ENCODE data around the gene EFNB2. TPM values are rescaled to one million over a fixed set of nuclear protein-coding genes. Genes with fewer than 3 reads are reported as not detected.
A peak's percentile ranks its signal among the peaks of the same experiment; 100 is the strongest.

Gene EFNB2, protein sequence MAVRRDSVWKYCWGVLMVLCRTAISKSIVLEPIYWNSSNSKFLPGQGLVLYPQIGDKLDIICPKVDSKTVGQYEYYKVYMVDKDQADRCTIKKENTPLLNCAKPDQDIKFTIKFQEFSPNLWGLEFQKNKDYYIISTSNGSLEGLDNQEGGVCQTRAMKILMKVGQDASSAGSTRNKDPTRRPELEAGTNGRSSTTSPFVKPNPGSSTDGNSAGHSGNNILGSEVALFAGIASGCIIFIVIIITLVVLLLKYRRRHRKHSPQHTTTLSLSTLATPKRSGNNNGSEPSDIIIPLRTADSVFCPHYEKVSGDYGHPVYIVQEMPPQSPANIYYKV
- 16.4 and 17.5 TPM in 2 replicates for total RNA-seq (2014; rRNA removed)
- Bru-seq, nascent RNA, result percentile 85 among the genes with signal in this experiment
- percentile 77 among the genes with signal in this experiment for BruChase-seq, experiment 1, labeled RNA remaining after a 6-hour chase
- BruChase-seq, experiment 2, labeled RNA remaining after a 2-hour chase, result percentile 79 among the genes with signal in this experiment
- long read RNA-seq, full-length matches to known transcripts, result 82 of 99 reads
- long read RNA-seq, partial matches to known transcripts, result 1 of 99 reads
- long read RNA-seq, other reads (novel, unspliced or antisense), result 16 of 99 reads

DNA sequence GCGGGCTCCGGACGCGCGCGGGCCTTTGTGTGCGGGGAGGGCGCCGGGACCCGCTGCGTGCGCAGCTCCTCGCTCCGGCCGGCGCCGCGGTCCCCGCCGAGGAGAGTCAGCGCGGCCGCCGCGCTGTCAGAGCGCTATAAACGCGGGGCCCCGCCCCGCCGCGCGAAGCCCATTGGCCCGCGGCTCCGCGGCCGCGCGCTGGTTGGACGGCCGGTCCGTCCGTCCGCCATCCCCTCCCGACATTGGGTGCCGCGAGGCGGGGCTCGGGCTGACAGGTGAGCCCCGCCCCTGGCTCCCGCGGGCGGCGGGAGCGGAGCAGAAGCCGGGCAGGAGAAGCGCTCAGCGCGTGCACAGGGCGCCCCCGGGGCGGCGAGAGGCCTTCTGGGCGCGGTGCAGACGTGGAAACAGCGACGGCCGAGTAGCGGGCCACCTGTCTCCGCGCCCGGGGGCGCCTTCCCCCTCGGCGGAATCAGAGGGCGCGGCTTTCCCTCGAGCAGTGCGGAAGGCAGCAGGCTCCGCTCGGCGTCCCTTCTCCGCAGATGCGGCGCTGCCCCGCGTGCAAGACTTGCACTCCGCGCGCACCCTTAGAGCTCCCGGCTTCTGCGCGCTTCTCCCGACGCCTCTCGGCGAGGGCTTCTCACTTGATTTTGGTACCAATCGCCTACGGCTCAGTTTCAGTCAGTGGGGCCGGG is at the start of gene EFNB2:
Gene EFNB2 (minus strand): TSS at position 111 of the 692 bp plus-strand sequence. CDS start 698 bp downstream, outside the sequence.
- H3K4me1 ChIP-seq (ENCODE audit: insufficient read depth, low read length), result peaks cover 13% of the 10 kb centered on the region
- H3K79me2 ChIP-seq (ENCODE audit: low read length), result peaks cover 41% of the 10 kb centered on the region
- ATAC-seq, result peak; percentile 70
- POLR2A ChIA-PET (ENCODE audit: unreplicated experiment), result interaction anchor here (0.6 kb wide), 3 partner anchors 30 to 1398 kb away, joined by 3 to 4 read pairs (median 4); no protein-coding TSS in a partner anchor
- no peaks in the 10 kb centered on the region for H3F3A ChIP-seq (ENCODE audit: low read length, unreplicated experiment)
- H3K27me3 ChIP-seq (ENCODE audit: low read length), result no peaks in the 10 kb centered on the region
- peak within 1 kb of the TSS; percentile 84 for H3K4me3 ChIP-seq (ENCODE audit: low read length)
- CTCF ChIA-PET, result interaction anchor here (1.2 kb wide), 1 partner anchor 85 kb away, joined by 7 read pairs; no protein-coding TSS in a partner anchor
- no peaks in the 10 kb centered on the region for H3K9me3 ChIP-seq (ENCODE audit: low read length)
- H2AFZ ChIP-seq (ENCODE audit: low read length), result peak within 1 kb of the TSS; percentile 80
- peaks cover 2% of the 10 kb centered on the region; the same call in 1 of the 2 replicates for H3K36me3 ChIP-seq (ENCODE audit: low read depth, low read length)
- TF ChIP-seq EZH2 (IDR thresholded peaks at IDR 0.05; ENCODE audit: low read length, unreplicated experiment), result no peak
- TF ChIP-seq, protein P1, sequence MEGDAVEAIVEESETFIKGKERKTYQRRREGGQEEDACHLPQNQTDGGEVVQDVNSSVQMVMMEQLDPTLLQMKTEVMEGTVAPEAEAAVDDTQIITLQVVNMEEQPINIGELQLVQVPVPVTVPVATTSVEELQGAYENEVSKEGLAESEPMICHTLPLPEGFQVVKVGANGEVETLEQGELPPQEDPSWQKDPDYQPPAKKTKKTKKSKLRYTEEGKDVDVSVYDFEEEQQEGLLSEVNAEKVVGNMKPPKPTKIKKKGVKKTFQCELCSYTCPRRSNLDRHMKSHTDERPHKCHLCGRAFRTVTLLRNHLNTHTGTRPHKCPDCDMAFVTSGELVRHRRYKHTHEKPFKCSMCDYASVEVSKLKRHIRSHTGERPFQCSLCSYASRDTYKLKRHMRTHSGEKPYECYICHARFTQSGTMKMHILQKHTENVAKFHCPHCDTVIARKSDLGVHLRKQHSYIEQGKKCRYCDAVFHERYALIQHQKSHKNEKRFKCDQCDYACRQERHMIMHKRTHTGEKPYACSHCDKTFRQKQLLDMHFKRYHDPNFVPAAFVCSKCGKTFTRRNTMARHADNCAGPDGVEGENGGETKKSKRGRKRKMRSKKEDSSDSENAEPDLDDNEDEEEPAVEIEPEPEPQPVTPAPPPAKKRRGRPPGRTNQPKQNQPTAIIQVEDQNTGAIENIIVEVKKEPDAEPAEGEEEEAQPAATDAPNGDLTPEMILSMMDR (conservative IDR thresholded peaks at IDR 0.05; ENCODE audit: low read depth, low read length), result no peak
- TF ChIP-seq EZH2phosphoT487 (IDR thresholded peaks at IDR 0.05; ENCODE audit: borderline replicate concordance, low read length), result no peak
- intact Hi-C loops (cut with micrococcal nuclease), result loop anchor here (1.0 to 10.0 kb wide), 7 partner anchors 85 to 1964 kb away; no protein-coding TSS in a partner anchor
- peak; percentile 94 for DNase-seq
- no TSS peak for BruUV-seq (replicated peaks)
- no peak within 1 kb of the TSS for H3K27ac ChIP-seq (ENCODE audit: low read length)
- H4K20me1 ChIP-seq (ENCODE audit: low read length), result peaks cover 22% of the 10 kb centered on the region; the same call in 1 of the 2 replicates
- no peaks in the 10 kb centered on the region for H3K9me2 ChIP-seq (replicated peaks; ENCODE audit: low read length)
- peak within 1 kb of the TSS; percentile 99 for H3K4me2 ChIP-seq (ENCODE audit: low read length)
- H3K9ac ChIP-seq (ENCODE audit: low read length), result peak within 1 kb of the TSS; percentile 72

DNA sequence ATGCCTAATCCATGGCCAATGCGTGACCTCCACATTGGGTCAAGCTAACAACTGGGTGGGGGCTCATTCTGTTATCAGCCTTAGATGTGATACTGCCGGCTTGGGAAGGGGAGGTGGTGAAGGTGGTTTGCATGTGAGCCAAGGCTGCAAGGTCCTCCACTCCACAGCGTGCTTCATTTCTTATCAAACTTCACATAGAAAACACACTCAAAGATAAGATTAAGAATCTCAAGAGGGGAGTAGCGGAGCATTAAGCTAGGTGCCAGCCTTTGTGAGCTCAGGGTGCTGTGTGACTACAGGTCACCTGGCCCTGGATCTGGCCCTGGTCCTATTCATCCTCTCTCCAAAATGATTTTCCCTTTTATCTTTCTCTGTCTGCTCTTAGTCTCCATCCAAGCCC is 45.8 kb upstream of the EFNB2 start:
- no peaks in the 10 kb centered on the region for H3K27me3 ChIP-seq (ENCODE audit: low read length)
- DNase-seq, result no peak
- no peaks in the 10 kb centered on the region for H3K9me3 ChIP-seq (ENCODE audit: low read length)
- TF ChIP-seq EZH2phosphoT487 (IDR thresholded peaks at IDR 0.05; ENCODE audit: borderline replicate concordance, low read length) (no peak), EZH2 (IDR thresholded peaks at IDR 0.05; ENCODE audit: low read length, unreplicated experiment) (no peak)
- TF ChIP-seq, protein P1 (conservative IDR thresholded peaks at IDR 0.05; ENCODE audit: low read depth, low read length), result no peak
- ChIA-PET POLR2A (ENCODE audit: unreplicated experiment) (no interaction called here), CTCF (no interaction called here)
- H3K9me2 ChIP-seq (replicated peaks; ENCODE audit: low read length), result no peaks in the 10 kb centered on the region
- no peak overlapping the region for H3K4me2 ChIP-seq (ENCODE audit: low read length)
- ATAC-seq, result no peak
- no peaks in the 10 kb centered on the region for H4K20me1 ChIP-seq (ENCODE audit: low read length)
- intact Hi-C loops (cut with micrococcal nuclease), result no loop called here
- H3K36me3 ChIP-seq (ENCODE audit: low read depth, low read length), result no peaks in the 10 kb centered on the region
- no peak overlapping the region for H3K9ac ChIP-seq (ENCODE audit: low read length)
- no peaks in the 10 kb centered on the region for H3K79me2 ChIP-seq (ENCODE audit: low read length)
- no TSS peak for BruUV-seq (replicated peaks)
- no peak overlapping the region for H2AFZ ChIP-seq (ENCODE audit: low read length)
- H3K4me3 ChIP-seq (ENCODE audit: low read length), result no peak overlapping the region
- no peak overlapping the region for H3K27ac ChIP-seq (ENCODE audit: low read length)
- no peaks in the 10 kb centered on the region for H3K4me1 ChIP-seq (ENCODE audit: insufficient read depth, low read length)
- no peaks in the 10 kb centered on the region for H3F3A ChIP-seq (ENCODE audit: low read length, unreplicated experiment)
